H9 (cell line): ENCODE measurements around the gene SMC3. TPM values are rescaled to one million over a fixed set of nuclear protein-coding genes. Genes with fewer than 3 reads are reported as not detected.

Experiments used
- DNase-seq: peaks from one replicate; pipeline ENCODE4 v3.0.0-alpha.2; 2017
- H2AFZ ChIP-seq: one replicate; pipeline ENCODE4 v1.6.1; 2013; ENCODE audit warnings: mild to moderate bottlenecking, low read length, control low read depth, moderate library complexity
- H2AK5ac ChIP-seq: 2 replicates; pipeline ENCODE4 v1.6.1; 2013; ENCODE audit warnings: low read length, control low read depth, mixed read lengths; ENCODE audit not compliant: insufficient read length
- H2BK120ac ChIP-seq: one replicate; pipeline ENCODE4 v1.6.1; 2013; ENCODE audit warnings: low read depth, mild to moderate bottlenecking, low read length, control low read depth, inconsistent platforms; ENCODE audit not compliant: poor library complexity, severe bottlenecking
- H2BK12ac ChIP-seq: 2 replicates; pipeline ENCODE4 v1.6.1; 2013; ENCODE audit warnings: low read length, control low read depth, mixed read lengths, low read depth; ENCODE audit not compliant: insufficient read length
- H2BK15ac ChIP-seq: 2 replicates; pipeline ENCODE4 v1.6.1; 2013; ENCODE audit warnings: low read depth, low read length, control low read depth
- H2BK20ac ChIP-seq: one replicate; pipeline ENCODE4 v1.6.1; 2013; ENCODE audit warnings: low read depth, mild to moderate bottlenecking, low read length, control low read depth, inconsistent platforms; ENCODE audit not compliant: poor library complexity, severe bottlenecking
- H2BK5ac ChIP-seq: 2 replicates; pipeline ENCODE4 v1.6.1; 2013; ENCODE audit warnings: low read length, control low read depth, mixed read lengths; ENCODE audit not compliant: insufficient read length
- H3K14ac ChIP-seq: 2 replicates; pipeline ENCODE4 v1.6.1; 2013; ENCODE audit warnings: low read length, control low read depth; ENCODE audit not compliant: insufficient read depth
- H3K18ac ChIP-seq: 2 replicates; pipeline ENCODE4 v1.6.1; 2013; ENCODE audit warnings: low read depth, mild to moderate bottlenecking, mixed read lengths, low read length, control low read depth; ENCODE audit not compliant: insufficient read length
- H3K23ac ChIP-seq: 2 replicates; pipeline ENCODE4 v1.6.1; 2013; ENCODE audit warnings: low read length, control low read depth, mixed read lengths, low read depth; ENCODE audit not compliant: insufficient read length
- H3K23me2 ChIP-seq: 2 replicates; pipeline ENCODE4 v1.6.1; 2013; ENCODE audit warnings: low read depth, mild to moderate bottlenecking, mixed read lengths, low read length, control low read depth; ENCODE audit not compliant: insufficient read length, poor library complexity, severe bottlenecking
- H3K27ac ChIP-seq: 2 replicates; pipeline ENCODE4 v1.5.1; 2013; ENCODE audit warnings: low read length, control low read depth, mixed read lengths, low read depth; ENCODE audit not compliant: insufficient read length
- H3K27me3 ChIP-seq: 2 replicates; pipeline ENCODE4 v1.6.1; 2013; ENCODE audit warnings: low read length, control low read depth, inconsistent platforms; ENCODE audit not compliant: insufficient read depth
- H3K4ac ChIP-seq: 2 replicates; pipeline ENCODE4 v1.6.1; 2013; ENCODE audit warnings: low read depth, mild to moderate bottlenecking, control low read depth, inconsistent platforms, low read length, moderate library complexity
- H3K4me1 ChIP-seq: 2 replicates; pipeline ENCODE4 v1.6.1; 2013; ENCODE audit warnings: low read length, control low read depth, inconsistent platforms; ENCODE audit not compliant: insufficient read depth
- H3K4me2 ChIP-seq: 2 replicates; pipeline ENCODE4 v1.6.1; 2013; ENCODE audit warnings: low read length, control low read depth, mixed read lengths; ENCODE audit not compliant: insufficient read length, insufficient read depth
- H3K56ac ChIP-seq: 2 replicates; pipeline ENCODE4 v1.6.1; 2013; ENCODE audit warnings: low read depth, mild to moderate bottlenecking, mixed read lengths, low read length, control low read depth; ENCODE audit not compliant: insufficient read length
- H3K79me1 ChIP-seq: 2 replicates; pipeline ENCODE4 v1.6.1; 2013; ENCODE audit warnings: low read depth, mild to moderate bottlenecking, moderate library complexity, low read length, control low read depth, inconsistent platforms; ENCODE audit not compliant: insufficient read depth, poor library complexity, severe bottlenecking
- H3K79me2 ChIP-seq: 2 replicates; pipeline ENCODE4 v1.6.1; 2013; ENCODE audit warnings: low read length, control low read depth, inconsistent platforms; ENCODE audit not compliant: insufficient read depth
- H3K9ac ChIP-seq: 2 replicates; pipeline ENCODE4 v1.6.1; 2013; ENCODE audit warnings: low read length, control low read depth, mixed read lengths; ENCODE audit not compliant: insufficient read length; ENCODE audit errors: extremely low read depth
- H3K9me3 ChIP-seq: one replicate; pipeline ENCODE4 v1.6.1; 2013; ENCODE audit warnings: low read depth, low read length, inconsistent platforms; ENCODE audit not compliant: control insufficient read depth
- H3T11ph ChIP-seq: one replicate; pipeline ENCODE4 v1.6.1; 2013; ENCODE audit warnings: mild to moderate bottlenecking, low read length, control low read depth, inconsistent platforms
- H4K20me1 ChIP-seq: one replicate; pipeline ENCODE4 v1.6.1; 2013; ENCODE audit not compliant: control insufficient read depth, insufficient read length, insufficient read depth
- H4K5ac ChIP-seq: 2 replicates; pipeline ENCODE4 v1.6.1; 2013; ENCODE audit warnings: low read depth, mild to moderate bottlenecking, mixed read lengths, low read length, control low read depth; ENCODE audit not compliant: insufficient read length
- H4K8ac ChIP-seq: replicated peaks from 2 replicates; pipeline ENCODE4 v1.6.1; 2013; ENCODE audit warnings: low read length, control low read depth, mixed read lengths, low read depth; ENCODE audit not compliant: insufficient read length
- H4K91ac ChIP-seq: 2 replicates; pipeline ENCODE4 v1.6.1; 2013; ENCODE audit warnings: low read depth, mild to moderate bottlenecking, moderate library complexity, mixed read lengths, low read length, control low read depth; ENCODE audit not compliant: insufficient read length
- H3K27ac Mint-ChIP-seq, 3 experiments: 2 replicates in 2 of 3; 3 replicates in 1 of 3; pipeline ENCODE4 v1.8.0; 2020 to 2021; ENCODE audit warnings: mixed read lengths in 3 of 3, mild to moderate bottlenecking in 1 of 3, moderate library complexity in 1 of 3
- H3K27me3 Mint-ChIP-seq: 2 replicates; pipeline ENCODE4 v1.8.0; 2021; ENCODE audit warnings: low read depth, mild to moderate bottlenecking, moderate library complexity, mixed read lengths
- H3K36me3 Mint-ChIP-seq, 3 experiments: 2 replicates in 2 of 3; 3 replicates in 1 of 3; pipeline ENCODE4 v1.8.0; 2020 to 2021; ENCODE audit warnings: low read depth in 3 of 3, mixed read lengths in 3 of 3; ENCODE audit not compliant: insufficient read depth in 1 of 3
- H3K4me1 Mint-ChIP-seq, 2 experiments: 2 replicates each; pipeline ENCODE4 v1.8.0; 2020; ENCODE audit warnings: mixed read lengths in 2 of 2
- H3K4me3 Mint-ChIP-seq, 2 experiments: 2 replicates in 1 of 2; 3 replicates in 1 of 2; pipeline ENCODE4 v1.8.0; 2020 to 2021; ENCODE audit warnings: mild to moderate bottlenecking in 2 of 2, mixed read lengths in 2 of 2, moderate library complexity in 1 of 2
- H3K9me3 Mint-ChIP-seq, 2 experiments: 2 replicates in 1 of 2; 3 replicates in 1 of 2; pipeline ENCODE4 v1.8.0; 2020; ENCODE audit warnings: mild to moderate bottlenecking in 2 of 2, mixed read lengths in 2 of 2, moderate library complexity in 1 of 2
- WGBS: extraction: QIAGEN DNeasy Blood & Tissue Kit; methylation state at CpG from one replicate; pipeline ENCODE4 v1.1.7; 2013; ENCODE audit warnings: missing lambda C conversion rate, low lambda C conversion rate, mixed read lengths; ENCODE audit not compliant: insufficient read length; ENCODE audit errors: extremely low coverage; 5-methylcytosine and 5-hydroxymethylcytosine counted together
- total RNA-seq: library from RNA; stranded (reverse); gene quantifications from 2 replicates; pipeline ENCODE4 v1.2.1, GENCODE V29; 2021
- TF ChIP-seq, protein P1 (sequence below): fragments of 200-600 bp; sonication (generic); conservative IDR thresholded peaks from 3 replicates; pipeline ENCODE4 v1.8.0; 2021; ENCODE audit warnings: antibody characterized with exemption, mild to moderate bottlenecking

Gene SMC3
- total RNA-seq, 1 experiment from 2014 or later: 82.4 TPM

DNA sequence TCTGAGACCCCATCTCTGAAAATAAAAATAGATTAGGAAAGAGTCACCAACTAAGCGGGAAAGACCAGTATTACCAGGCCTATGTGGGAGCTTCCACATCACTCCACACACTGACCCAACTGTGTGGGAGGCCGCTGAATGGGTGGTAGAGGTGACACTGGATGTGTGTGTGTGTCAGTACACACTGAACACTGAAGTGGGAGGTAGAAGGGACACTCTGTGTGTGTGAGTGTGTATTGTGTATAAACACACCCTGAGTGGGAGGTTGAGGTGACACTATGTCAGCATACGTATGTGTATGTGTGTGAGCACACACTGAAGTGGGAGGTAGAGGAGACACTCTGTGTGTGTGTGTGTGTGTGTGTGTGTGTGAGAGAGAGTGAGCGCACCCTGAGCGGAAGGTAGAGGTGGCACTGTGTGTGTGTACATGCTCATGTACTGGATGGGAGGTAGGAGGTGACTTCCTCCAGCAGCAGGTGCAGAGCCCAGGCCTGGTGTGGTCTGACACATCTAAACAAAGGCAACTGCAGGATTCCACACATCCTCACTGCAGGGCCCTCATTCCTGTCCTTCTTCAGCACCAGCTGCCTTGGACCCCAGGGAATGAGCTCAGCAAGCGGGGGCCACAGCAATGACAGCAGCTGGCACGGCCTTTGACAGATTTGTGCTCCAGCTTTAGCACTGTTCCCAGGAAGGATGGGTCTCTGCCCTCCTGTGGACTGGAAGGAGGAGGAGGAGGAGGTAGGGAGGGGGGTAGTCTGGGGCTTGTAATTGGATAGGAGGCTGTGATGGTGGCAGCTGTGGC lies 50.1 kb downstream of the SMC3 start:
- no CpG with 5 or more reads among the region's 7 CpGs for WGBS
- no peak overlapping the region for H3K4me3 Mint-ChIP-seq
- Histone ChIP-seq H4K5ac (no peak overlapping the region), H3K79me1 (no peaks in the 10 kb centered on the region), H3K9me3 (no peaks in the 10 kb centered on the region), H4K20me1 (no peaks in the 10 kb centered on the region), H2AK5ac (no peak overlapping the region), H4K8ac (no peak overlapping the region), H2BK20ac (no peak overlapping the region), H2AFZ (no peak overlapping the region), H2BK12ac (no peak overlapping the region), H2BK120ac (no peak overlapping the region), H3K79me2 (no peaks in the 10 kb centered on the region), H3T11ph (no peak overlapping the region), H2BK15ac (no peak overlapping the region), H3K27me3 (no peaks in the 10 kb centered on the region), H3K23ac (no peak overlapping the region), H3K4me2 (no peak overlapping the region), H3K23me2 (no peaks in the 10 kb centered on the region), H3K9ac (no peak overlapping the region), H2BK5ac (no peak overlapping the region), H3K18ac (no peak overlapping the region), H3K14ac (no peak overlapping the region), H3K27ac (no peak overlapping the region), H4K91ac (no peak overlapping the region), H3K56ac (no peak overlapping the region), H3K4me1 (no peaks in the 10 kb centered on the region), H3K4ac (no peak overlapping the region)
- peaks cover 9 to 13% of the 10 kb centered on the region in 2 experiments; a peak in 3 of 4 replicates for H3K4me1 Mint-ChIP-seq
- no peaks in the 10 kb centered on the region for H3K9me3 Mint-ChIP-seq
- H3K36me3 Mint-ChIP-seq: no peaks in the 10 kb centered on the region
- DNase-seq: no peak
- peaks cover 3% of the 10 kb centered on the region for H3K27me3 Mint-ChIP-seq
- no peak overlapping the region; a peak in 2 of 7 replicates for H3K27ac Mint-ChIP-seq
- TF ChIP-seq, protein P1, sequence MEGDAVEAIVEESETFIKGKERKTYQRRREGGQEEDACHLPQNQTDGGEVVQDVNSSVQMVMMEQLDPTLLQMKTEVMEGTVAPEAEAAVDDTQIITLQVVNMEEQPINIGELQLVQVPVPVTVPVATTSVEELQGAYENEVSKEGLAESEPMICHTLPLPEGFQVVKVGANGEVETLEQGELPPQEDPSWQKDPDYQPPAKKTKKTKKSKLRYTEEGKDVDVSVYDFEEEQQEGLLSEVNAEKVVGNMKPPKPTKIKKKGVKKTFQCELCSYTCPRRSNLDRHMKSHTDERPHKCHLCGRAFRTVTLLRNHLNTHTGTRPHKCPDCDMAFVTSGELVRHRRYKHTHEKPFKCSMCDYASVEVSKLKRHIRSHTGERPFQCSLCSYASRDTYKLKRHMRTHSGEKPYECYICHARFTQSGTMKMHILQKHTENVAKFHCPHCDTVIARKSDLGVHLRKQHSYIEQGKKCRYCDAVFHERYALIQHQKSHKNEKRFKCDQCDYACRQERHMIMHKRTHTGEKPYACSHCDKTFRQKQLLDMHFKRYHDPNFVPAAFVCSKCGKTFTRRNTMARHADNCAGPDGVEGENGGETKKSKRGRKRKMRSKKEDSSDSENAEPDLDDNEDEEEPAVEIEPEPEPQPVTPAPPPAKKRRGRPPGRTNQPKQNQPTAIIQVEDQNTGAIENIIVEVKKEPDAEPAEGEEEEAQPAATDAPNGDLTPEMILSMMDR: no peak
